Measurements from ENCODE around the gene TRDMT1. TPM values are rescaled to one million over a fixed set of nuclear protein-coding genes. Genes with fewer than 3 reads are reported as not detected.

TRDMT1 gene, protein sequence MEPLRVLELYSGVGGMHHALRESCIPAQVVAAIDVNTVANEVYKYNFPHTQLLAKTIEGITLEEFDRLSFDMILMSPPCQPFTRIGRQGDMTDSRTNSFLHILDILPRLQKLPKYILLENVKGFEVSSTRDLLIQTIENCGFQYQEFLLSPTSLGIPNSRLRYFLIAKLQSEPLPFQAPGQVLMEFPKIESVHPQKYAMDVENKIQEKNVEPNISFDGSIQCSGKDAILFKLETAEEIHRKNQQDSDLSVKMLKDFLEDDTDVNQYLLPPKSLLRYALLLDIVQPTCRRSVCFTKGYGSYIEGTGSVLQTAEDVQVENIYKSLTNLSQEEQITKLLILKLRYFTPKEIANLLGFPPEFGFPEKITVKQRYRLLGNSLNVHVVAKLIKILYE
- 4.2 and 5.6 TPM in 2 replicates for total RNA-seq

DNA sequence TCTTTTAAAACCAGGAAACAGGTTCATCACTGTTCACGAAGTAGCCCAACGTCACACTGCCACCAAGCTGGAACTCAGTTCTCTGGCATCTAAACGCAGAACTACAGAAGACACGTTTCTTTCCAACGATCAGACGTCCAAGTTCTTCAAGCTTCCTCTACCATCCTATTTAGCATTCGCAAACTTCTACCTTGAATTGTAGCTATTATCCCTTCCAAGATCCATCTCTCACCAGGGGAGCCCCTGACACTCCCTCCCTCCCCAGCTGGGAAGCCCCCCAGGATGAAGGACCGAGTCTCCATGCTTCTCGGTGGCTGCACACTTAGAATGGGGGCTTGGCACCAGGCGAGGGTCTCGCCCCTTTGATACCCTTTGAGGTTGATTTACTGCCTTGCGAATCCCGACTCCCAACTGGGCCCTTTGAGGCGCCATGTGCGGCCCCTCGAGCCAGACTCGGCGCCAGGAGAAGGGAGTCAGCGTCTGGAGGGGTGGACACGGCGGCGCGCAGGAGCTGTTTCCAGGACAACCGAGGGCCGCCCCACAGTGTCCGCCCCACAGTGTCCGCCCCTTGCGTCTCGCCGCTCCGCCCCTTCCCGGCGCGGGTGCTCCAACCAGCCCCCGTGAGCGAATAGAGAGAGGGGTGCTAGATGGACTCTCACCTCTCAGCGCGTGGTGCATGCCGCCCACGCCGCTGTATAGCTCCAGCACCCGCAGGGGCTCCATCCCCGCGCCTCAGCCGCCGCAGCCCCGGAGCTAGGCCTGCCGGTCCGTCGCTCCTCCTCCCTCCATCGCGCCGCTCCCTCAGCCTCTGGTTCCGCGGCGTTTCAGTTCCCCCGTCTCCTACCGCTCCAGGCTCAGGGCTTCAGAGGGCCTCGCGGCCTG is at the start of gene TRDMT1:
TSS of gene TRDMT1 (minus strand) at position 761 of the 882 bp plus-strand sequence. CDS start at position 723, 38 bp downstream.

DNA sequence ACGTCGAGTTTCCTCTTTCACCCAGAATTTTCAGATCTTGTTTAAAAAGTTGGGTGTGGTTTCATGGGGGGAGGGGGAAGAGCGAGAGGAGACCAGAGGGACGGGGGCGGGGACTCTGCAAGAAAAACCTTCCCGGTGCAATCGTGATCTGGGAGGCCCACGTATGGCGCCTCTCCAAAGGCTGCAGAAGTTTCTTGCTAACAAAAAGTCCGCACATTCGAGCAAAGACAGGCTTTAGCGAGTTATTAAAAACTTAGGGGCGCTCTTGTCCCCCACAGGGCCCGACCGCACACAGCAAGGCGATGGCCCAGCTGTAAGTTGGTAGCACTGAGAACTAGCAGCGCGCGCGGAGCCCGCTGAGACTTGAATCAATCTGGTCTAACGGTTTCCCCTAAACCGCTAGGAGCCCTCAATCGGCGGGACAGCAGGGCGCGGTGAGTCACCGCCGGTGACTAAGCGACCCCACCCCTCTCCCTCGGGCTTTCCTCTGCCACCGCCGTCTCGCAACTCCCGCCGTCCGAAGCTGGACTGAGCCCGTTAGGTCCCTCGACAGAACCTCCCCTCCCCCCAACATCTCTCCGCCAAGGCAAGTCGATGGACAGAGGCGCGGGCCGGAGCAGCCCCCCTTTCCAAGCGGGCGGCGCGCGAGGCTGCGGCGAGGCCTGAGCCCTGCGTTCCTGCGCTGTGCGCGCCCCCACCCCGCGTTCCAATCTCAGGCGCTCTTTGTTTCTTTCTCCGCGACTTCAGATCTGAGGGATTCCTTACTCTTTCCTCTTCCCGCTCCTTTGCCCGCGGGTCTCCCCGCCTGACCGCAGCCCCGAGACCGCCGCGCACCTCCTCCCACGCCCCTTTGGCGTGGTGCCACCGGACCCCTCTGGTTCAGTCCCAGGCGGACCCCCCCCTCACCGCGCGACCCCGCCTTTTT is 26.9 kb upstream of the TRDMT1 start, which contains the start of gene VIM:
TSS of gene VIM (plus strand) at position 151 of the 925 bp plus-strand sequence. CDS start 1,182 bp downstream, outside the sequence.

DNA sequence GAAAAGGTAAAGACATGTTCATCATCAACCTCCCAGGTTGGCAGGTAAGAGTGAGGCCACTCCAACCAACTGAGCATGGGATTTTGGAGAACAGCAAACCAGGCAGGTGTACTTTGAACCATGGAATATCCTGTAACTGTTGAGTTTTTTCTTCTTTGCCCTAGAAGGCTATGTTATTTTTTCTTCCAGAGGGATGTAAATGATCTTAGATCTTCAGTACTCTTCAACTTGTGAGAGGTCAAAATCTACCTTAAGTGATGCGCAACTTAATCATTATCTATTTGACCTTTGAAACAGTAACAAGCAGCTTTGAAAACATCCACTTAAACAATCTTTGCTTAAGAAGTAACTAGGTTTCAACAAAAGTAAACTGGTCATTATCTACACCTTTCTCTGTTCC is 71.7 kb downstream of the TRDMT1 start, which contains the start of gene CUBN:
TSS of gene CUBN (minus strand) at position 71 of the 400 bp plus-strand sequence. CDS start at position 25, 46 bp downstream.

Other genes starting within 250 kb of the TRDMT1 start
- 0.56 and 0.77 TPM in 2 replicates for gene CUBN, start 71.9 kb downstream of the TRDMT1 start, total RNA-seq
- gene VIM, start 26.6 kb upstream of the TRDMT1 start, total RNA-seq = 3,041 and 5,198 TPM in 2 replicates